Measurements from ENCODE around the gene CORO7.

Gene CORO7

DNA sequence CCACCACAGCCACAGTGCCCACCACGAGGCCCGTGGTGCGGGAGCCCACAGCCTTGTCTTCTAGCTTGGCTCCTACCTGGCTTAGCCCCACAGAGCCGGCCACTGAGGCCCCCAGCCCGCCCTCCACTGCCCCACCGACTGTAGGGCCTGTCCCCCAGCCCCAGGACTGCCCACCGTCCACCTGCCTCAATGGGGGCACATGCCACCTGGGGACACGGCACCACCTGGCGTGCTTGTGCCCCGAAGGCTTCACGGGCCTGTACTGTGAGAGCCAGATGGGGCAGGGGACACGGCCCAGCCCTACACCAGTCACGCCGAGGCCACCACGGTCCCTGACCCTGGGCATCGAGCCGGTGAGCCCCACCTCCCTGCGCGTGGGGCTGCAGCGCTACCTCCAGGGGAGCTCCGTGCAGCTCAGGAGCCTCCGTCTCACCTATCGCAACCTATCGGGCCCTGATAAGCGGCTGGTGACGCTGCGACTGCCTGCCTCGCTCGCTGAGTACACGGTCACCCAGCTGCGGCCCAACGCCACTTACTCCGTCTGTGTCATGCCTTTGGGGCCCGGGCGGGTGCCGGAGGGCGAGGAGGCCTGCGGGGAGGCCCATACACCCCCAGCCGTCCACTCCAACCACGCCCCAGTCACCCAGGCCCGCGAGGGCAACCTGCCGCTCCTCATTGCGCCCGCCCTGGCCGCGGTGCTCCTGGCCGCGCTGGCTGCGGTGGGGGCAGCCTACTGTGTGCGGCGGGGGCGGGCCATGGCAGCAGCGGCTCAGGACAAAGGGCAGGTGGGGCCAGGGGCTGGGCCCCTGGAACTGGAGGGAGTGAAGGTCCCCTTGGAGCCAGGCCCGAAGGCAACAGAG, 34.2 kb downstream of the CORO7 start:
- no peak for DNase-seq

DNA sequence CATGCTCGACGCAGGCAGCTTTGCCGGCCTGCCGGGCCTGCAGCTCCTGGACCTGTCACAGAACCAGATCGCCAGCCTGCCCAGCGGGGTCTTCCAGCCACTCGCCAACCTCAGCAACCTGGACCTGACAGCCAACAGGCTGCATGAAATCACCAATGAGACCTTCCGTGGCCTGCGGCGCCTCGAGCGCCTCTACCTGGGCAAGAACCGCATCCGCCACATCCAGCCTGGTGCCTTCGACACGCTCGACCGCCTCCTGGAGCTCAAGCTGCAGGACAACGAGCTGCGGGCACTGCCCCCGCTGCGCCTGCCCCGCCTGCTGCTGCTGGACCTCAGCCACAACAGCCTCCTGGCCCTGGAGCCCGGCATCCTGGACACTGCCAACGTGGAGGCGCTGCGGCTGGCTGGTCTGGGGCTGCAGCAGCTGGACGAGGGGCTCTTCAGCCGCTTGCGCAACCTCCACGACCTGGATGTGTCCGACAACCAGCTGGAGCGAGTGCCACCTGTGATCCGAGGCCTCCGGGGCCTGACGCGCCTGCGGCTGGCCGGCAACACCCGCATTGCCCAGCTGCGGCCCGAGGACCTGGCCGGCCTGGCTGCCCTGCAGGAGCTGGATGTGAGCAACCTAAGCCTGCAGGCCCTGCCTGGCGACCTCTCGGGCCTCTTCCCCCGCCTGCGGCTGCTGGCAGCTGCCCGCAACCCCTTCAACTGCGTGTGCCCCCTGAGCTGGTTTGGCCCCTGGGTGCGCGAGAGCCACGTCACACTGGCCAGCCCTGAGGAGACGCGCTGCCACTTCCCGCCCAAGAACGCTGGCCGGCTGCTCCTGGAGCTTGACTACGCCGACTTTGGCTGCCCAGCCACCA, 35.1 kb downstream of the CORO7 start:
- DNase-seq: no peak

DNA sequence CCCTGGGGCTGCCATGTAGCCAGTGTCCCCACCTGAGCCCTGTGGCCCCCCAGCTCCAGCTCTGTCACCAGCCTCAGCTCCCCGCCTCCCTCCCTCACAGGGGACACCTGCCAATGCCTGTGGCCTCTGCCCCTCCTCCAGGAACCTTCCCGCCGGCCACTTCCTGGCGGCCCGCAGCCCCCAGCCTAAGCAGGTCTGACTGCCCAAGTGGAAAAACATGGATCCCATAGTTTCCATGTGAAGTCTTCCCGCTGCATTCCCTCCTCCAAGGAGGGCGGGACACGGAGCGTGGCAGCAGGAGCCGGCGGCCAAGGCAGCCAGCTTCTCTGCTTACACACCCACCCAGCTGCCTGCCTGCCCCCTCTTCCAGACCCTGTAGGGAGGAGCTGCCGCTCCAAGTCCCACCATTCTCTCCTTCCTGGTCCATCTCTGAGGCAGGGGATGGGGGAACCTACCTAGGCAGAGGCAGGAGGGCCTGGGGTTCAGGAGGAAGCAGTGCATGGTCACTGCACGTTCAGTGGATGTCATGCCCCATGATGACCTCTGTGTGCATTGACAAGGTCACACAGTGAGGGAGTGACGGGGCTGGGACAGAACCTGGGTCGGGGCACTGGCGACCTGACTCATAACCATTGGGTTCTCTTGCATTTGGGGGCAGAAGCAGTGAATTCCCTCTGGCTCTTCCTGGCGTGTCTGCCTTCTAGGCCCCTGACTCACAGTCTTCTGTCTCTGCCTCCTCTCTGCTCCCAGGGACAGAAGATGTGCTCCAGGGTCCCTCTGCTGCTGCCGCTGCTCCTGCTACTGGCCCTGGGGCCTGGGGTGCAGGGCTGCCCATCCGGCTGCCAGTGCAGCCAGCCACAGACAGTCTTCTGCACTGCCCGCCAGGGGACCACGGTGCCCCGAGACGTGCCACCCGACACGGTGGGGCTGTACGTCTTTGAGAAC, 36.0 kb downstream of the CORO7 start:
- DNase-seq: no peak

DNA sequence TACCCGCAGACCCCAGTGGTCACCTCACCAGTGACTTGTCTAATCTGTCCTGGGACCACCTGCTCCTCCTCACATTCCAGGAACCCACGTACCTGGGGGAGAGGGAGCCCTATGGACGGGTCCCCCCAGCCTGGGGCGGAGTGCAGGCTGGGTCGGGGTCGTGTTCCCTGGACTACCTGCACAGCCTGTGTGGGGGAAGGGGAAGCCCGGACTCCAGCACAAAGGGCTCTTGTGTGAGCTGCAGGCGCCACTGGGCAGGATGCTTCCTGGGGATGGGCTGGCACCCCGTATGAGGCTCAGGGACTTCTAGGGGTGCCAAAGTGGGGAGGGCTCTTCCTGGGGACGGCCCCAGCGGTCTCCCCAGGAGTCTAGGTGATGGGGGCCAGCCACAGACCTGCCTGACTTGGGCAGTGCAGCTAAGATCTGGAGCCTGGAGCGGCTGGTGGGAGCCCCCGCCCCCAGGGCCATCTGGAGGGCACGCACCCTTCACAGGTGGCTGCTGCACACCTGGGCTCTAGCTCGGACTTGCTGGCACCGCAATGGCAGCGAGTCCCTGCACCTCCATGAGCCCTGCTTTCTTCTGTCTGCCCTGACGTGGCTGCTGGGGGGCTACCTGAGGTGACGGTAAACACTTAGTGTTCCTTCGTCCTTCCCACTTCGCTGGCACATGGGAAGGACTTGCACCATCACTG, 37.3 kb downstream of the CORO7 start:
- no peak for DNase-seq

DNA sequence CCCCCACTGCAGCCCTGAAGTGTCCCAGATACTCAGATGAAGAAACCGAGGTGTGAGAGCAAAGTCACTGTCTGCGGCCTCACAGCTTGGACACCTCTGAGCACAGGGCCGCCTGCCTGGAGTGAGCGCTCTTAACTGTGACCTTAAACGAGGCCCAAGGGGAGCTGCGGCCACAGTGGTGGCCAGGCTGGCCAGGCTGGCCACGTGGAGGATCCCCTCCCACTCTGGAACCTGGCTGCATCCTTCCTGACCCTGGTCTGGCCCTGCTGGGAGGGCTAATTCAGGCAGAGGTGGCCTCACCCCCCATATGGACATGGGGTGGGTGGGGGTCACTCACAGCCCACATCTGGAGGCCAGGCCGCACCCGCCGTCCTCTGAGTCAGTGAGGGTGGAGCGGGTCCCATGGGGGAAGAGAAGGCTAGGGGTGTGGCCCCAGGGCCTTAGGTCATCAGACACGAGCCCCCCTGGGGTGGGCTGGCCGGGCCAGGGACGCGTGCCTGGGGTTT, 38.2 kb downstream of the CORO7 start:
- no peak for DNase-seq

DNA sequence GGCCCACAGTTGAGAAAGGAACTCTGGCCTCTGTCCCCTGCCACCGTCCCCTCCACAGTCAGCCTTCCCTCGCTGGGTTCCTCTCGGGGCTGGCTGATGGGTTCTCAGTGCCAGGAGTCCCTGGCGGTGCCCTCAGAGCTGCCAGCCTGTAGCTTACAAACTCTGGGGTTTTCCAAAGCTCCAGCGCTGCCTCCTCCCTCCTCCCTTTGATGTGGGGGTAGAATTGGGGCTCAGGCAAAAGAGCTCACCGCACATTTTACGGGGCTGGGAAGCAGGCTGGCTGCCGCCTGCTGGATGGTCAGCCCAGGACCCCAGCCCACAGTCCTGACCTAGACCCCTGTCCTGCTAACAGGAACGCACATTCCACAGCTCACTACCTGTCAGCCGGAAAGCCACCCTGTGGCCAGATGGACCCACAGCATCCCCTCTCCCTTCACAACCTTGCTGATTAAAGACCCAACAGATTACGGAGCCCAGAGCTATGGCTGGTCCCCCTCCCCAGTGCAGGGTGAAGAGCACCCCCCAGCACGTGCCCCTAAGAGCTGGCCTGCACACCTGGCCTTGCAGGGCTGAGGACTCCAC, 38.7 kb downstream of the CORO7 start:
- DNase-seq: no peak

DNA sequence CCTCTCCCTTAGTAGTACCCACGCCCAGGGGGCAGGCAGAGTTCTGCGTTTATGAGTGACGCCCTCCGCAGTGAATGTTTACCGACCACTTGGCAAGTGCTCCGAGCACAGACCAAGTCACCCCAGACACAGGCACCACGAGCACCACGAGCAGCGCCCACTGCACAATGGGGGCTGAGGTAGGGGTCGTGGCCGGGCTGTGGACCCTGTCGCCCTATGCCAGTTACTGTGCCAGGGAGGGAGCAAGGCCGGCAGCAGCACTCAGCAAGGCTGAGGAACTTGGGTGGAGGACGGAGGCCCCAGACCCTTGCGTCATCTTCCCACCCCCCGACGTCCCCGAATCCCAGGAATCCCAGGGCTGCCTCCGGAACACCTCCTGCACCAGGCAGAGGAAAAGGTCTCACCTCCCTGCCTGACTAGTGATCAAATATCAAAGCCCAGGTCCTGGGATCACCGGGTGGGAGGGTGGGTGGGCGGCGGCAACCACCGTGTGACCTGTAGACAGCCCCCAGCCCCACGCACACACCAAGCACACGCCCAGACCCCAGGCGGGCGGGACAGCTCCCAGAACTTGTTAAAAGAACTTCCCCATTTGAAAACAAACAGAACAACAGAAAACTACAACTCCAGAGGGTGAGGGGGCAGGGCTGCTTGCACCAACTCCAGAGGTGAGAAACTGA, 39.4 kb downstream of the CORO7 start:
- DNase-seq: no peak

DNA sequence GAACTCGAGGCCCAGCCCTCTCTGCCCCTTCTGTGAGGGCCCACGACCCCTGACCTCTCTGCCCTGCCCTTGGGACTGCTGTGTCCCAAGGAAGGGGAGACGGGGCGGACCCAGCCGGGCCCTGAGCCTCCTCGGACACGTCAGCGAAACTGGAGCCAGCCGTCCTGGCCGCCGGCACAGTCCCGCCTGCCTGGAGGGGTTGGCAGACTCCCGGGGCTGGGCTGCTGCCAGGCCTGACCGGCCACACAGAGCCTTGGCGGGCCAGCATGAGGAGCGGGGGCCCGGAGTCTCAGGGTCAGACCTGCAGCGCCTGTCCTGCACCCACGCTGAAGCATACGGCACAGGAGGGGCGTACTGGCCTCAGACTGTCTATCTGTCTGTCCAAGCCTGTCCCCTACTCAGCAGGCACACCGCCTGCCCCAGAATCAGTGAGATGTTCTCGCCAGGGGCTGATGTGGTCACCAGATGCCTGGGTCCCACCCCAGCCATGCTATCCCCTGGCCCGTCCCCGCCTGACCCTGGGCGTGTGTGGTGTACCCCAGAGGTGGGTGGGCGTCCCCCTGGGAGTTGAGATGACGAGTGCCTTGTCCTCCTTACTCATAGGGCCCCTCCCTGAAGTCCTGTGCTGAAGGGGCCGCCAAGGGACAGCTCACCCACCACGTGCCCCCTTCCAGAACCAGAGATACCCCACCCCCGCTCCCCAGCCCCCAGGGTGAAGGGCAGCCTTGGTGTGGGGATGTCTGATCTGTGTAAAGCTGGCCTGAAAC, 40.1 kb downstream of the CORO7 start:
- no peak for DNase-seq

DNA sequence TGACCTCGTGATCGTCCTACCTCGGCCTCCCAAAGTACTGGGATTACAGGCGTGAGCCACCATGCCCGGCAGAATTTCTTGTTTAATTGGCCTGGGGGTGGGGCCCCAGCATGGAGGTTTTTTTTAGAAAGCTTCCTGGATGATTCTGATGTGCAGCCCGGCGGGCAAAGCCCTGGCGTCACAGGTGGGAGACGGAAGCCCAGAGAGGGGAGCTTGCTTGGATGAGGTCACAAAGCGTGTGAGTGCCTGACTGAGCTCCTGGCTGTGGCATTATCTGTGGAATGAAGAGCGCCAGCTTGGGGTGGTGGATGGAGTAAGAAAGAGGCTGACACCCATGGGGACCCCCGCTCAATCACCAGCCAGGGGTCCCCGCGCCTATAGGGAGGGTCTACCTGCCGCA, 40.7 kb downstream of the CORO7 start:
- DNase-seq: no peak

DNA sequence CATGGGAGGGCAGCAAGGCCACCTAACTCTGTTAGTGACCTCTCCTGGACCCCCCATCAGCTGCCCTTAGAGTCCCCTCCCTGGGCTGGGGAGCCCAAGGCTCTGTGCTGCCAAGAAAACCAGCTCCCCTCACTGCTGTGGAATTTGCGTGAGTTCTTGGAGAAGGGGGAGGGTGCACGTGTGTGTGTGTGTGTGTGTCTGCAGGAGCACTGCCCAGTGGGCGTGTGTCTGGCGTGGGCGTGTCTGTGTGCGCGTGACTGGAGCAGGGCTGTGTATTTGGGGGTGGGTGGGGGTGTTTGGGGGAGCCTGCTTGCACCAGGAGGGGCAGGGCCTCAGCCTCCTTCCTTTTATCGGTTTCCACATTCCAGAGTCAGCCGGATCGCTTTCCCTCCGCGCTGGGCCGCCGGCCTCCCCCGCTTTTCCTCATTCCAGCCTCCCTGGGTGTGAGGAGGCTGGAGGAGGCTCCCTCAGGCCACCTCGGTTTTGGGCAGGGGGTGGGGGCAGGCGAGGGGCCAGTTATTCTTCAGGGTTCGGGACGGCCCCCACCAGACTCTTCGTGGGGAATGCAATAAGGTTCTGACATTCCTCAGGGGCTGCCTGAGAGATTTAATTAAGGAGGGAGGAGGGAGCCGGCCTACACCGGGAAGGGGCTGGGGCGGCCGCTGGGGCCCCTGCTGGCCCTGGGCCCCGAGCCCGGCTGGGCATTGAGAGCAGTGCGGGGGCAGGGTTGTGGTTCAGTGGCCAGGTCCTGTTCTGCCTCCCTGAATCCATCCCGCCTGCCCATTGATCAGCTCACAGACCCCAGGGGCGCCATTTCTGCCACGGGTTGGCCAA, 42.3 kb downstream of the CORO7 start:
- peak; percentile 43 for DNase-seq

DNA sequence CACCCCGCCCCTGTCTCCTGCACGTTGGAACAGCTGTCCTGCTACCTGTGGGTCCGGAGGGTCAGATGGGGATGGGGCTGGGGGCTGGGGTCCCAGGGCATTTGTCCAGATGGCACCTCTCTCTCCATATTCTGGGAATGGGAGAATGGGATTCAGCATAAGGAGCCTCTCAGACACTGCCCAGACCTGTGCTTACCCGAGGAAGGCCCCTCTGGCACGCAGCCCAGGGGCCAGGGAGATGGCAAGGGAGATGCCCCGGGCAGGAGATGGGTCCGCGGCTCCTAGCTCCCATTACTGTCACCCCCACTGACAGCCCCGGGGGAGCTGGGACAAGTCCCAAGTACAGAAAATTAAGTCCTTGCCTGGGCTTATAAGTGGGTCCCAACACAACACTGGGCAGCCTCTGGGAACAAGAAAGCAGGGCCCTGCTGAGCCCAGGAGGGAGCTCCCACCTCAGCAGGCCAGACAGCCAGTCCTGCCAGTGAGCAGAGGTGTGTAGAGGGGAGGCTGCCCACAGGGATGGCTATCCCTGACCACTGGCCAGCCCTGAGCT, 43.0 kb downstream of the CORO7 start:
- DNase-seq: peak; percentile 7

DNA sequence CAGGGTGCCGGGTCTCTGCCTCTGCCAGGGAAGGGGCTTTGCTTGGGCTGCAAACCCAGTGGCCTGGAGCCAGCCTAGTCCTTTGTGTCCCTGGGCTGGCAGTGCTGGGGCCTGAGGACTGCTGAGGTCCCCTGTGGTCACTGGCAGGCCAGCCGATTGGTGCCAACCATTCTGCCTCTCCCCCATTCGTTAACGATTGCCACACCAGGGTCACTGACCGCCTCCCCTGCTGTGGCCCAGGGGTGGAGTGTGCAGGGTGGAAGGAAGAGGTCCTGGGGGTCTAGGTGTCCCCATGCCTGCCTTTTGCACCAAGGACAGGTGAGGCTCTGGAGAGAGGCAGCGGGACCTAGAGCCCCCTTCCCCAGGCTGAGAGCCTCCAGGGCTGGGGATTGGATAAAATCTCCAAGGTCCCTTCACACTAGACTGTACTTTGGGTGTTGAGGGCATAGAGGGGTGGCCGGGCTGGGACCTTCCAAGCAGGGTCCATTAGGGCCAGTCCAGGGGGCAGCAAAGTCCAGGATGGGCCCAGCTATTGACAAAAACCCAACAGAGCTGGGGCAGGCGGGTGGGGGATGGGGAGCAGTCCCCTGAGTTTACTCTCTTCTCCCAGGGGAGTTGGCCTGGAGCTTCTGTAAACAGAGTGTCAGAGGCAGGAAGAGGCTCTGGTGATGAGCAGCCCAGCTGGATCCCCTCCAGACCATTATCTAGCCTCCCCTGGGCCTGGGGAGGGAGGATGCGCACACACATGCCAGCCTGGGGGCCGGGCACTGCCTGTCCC, 43.6 kb downstream of the CORO7 start:
- peak; percentile 65 for DNase-seq

DNA sequence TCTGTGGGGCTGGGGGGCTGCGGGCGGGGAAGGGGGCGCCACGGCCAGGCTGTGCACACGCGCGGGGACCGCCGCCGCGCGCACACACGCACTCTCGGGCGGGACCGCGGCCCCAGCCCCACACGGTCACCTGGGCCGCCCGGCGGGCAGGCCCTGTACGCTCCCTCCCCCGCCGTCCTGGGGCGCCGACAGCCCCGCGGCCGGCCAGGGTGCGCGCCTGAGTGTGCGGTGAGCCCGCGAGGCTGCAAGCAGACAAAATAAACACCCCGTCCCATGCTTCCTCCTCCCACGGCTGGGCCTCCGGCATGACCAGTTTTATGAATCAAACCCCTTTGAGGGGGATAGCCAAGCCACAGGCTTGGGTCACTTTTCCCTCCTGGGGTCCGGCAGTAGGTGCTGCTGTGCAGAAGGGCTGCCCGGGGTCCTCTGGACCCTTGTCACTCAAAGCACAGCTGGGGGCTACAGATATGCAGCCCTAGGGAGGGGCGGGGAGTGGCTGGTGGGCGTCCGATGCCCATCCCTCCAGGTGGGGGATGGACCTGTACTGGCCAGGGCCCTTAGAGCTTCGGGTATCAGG, 44.3 kb downstream of the CORO7 start:
- peak; percentile 6 for DNase-seq

DNA sequence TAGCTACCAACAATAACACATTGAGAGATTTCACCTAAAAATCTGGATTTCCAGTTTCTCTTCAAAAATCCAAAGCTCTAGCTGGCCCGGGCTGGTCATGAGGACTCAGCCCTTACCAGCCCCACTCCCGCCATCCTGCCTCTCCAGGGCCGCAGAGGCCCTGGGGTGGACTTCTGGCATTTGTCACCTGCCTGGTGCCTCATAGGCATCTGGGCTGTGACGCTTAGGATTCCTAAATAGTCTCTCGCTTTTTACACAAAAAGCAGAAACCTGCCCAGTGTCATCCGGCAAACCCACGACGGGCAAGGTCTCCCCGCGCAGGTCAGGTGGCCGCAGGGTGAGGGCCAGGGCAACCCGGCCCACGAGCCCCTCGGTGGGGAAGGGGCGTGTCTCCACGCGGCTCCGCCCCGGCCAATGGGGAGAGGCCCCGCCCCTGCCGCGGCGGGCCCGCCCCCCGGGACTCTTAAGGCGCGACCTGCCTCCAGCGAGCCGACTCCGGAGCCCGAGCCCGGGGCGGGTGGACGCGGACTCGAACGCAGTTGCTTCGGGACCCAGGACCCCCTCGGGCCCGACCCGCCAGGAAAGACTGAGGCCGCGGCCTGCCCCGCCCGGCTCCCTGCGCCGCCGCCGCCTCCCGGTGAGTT, 44.9 kb downstream of the CORO7 start, which contains the start of gene VASN:
VASN (plus strand) TSS at position 492 of the 644 bp plus-strand sequence. CDS start 9,030 bp downstream, outside the sequence.
- peak; percentile 57 for DNase-seq

DNA sequence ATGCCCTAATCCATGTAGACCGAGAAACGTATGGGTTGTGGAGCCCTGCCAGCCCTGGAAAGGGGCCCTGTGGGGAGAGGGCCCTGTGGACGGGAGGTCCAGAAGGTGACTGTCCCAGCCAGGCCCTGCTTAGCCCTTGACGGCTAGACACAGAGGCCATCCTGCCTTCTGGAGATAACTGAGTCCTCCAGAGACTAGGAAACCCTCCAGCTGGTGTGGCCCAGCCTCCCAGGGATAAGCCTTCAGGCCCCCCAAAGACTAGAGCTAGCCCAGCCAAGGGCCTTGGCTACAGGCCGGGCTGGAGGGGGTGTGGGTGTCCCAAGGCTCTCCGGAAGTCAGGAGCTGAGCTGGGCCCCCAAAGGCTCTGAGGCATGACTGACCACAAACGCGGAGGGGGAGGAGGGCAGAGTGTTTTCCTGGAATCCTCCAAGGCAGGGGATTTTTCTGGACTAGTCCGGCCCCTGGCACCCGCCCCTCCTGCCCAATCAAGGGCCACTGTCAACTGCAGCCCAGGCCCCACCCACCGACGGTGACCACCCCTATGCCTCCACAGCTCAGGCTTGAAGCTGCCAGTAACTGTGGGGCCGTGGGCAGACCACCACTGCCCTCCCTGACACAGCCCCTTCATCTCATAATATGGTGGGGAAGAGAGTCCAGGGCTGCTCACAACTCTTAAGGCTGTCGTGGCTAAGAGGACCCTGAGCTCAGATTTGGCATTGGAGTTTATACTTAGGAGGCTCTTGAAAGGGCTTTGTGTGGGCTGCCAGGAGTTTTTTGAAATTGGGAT, 45.6 kb downstream of the CORO7 start:
- no peak for DNase-seq

DNA sequence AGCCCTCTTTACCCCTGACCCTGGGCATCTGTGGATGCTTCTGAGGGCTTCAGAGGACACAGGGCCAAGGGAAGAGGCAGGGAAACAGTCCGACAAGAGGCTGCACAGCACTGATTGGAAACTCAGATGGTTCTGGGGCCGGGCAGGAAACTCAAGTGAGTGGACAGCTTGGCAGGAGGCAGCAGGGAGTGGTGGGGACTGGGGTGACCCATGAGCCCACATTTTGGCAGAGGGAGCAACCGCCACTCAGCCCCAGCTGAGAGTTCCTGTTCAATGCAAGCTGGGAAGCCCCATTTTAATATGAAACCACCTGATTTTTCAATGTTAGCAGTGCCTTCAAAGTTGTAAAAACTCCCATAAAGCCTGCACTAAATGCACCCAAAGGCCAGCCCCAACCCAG, 46.2 kb downstream of the CORO7 start:
- DNase-seq: no peak
